Ovary (tissue), 9 donors: ENCODE results near the gene BBS1. TPM values are rescaled to one million over a fixed set of nuclear protein-coding genes. Genes with fewer than 3 reads are reported as not detected.

Experiments
- DNase-seq, 5 donors: peaks; one replicate each; pipeline ENCODE4 v3.0.0-alpha.2; 2019 to 2020
- H3K27ac ChIP-seq, 2 donors: fragments of 200-600 bp; one replicate each; pipeline versions ENCODE4 v1.5.1 to v1.8.0; 2019 to 2022
- H3K27me3 ChIP-seq: fragments of 200-600 bp; one replicate; pipeline ENCODE4 v1.8.0; 2022
- H3K36me3 ChIP-seq: fragments of 200-600 bp; sonication (generic); one replicate; pipeline ENCODE4 v1.5.1; 2019
- H3K4me1 ChIP-seq: one replicate; pipeline ENCODE4 v1.8.1; 2013; ENCODE audit warnings: mild to moderate bottlenecking, moderate library complexity; ENCODE audit not compliant: insufficient read depth
- H3K4me3 ChIP-seq: fragments of 200-600 bp; sonication (generic); one replicate; pipeline ENCODE4 v1.5.1; 2017
- H3K9me3 ChIP-seq, 2 donors: fragments of 200-600 bp in 1 of 2; sonication (generic) in 1 of 2; one replicate each; pipeline versions ENCODE4 v1.5.1 to v1.8.1; 2013 to 2019; ENCODE audit warnings: mild to moderate bottlenecking in 1 of 2, moderate library complexity in 1 of 2
- EP300 ChIP-seq: sonication (generic); formaldehyde crosslinking; IDR thresholded peaks from one replicate; pipeline ENCODE4 v1.6.1; 2017; ENCODE audit warnings: antibody characterized with exemption
- POLR2A ChIP-seq: fragments of 450-650 bp; IDR thresholded peaks from one replicate; pipeline ENCODE4 v1.6.1; 2017; ENCODE audit warnings: antibody characterized with exemption, mild to moderate bottlenecking, moderate library complexity
- WGBS, 3 donors: extraction: QIAGEN DNeasy Blood & Tissue Kit in 1 of 3; methylation state at CpG; one replicate each; pipeline versions ENCODE4 v1.1.5 to v1.1.7; 2013 to 2017; 5-methylcytosine and 5-hydroxymethylcytosine counted together
- intact Hi-C, 4 donors: fragments of 100-400 bp; cut with DNase I; formaldehyde crosslinking; loops; one replicate each; pipeline versions ENCODE4 v1.11.0 to v1.15.1; 2022 to 2023
- polyA plus RNA-seq, 2 donors: library from polyadenylated mRNA; stranded (reverse); fragments of 200-250 nt in 1 of 2; fragments of 350-450 nt in 1 of 2; fragmentation: Illumina TruSeq in 1 of 2; extraction: RNeasy Lipid Tissue Mini Kit (QIAGEN cat#74804) in 1 of 2; gene quantifications; one replicate each; pipeline ENCODE4 v1.2.3, GENCODE V29; 2013 to 2014
- total RNA-seq, 7 donors: library from RNA; depleted of rRNA in 2 of 7; stranded (reverse); fragments of >200 nt in 2 of 7; fragmentation: NEBNext Ultra II Directional in 3 of 7; extraction: Animal tissue kit (Norgen Biotek cat#: 25700) in 3 of 7; gene quantifications; one replicate each; pipeline versions ENCODE4 v1.1.0 to v1.2.4, GENCODE V29; 2016 to 2023
- TF ChIP-seq, protein P1 (sequence below), 3 donors: fragments of 450-650 bp in 2 of 3; fragments of 200-600 bp in 1 of 3; IDR thresholded peaks; one replicate each; pipeline versions ENCODE4 v1.5.1 to v1.8.0; 2016 to 2022; ENCODE audit warnings: antibody characterized with exemption in 3 of 3, mild to moderate bottlenecking in 1 of 3
- donor health status: DM: no; HTN: no; CAD: no; lungs with moderate emphysema.
- donor health status: DM: no; HTN: no; CAD: no.
- donor health status: Bipolar disorder and iron deficiency.
- donor health status: DM: yes; HTN: yes; CAD: no.
- donor health status: DM: no; HTN: no; CAD: no.
- donor health status: DM: yes; HTN: yes; CAD: no.

Gene BBS1
- total and polyA plus RNA-seq, 9 donors: 33.8 to 78.3 (median 67.2) TPM

DNA sequence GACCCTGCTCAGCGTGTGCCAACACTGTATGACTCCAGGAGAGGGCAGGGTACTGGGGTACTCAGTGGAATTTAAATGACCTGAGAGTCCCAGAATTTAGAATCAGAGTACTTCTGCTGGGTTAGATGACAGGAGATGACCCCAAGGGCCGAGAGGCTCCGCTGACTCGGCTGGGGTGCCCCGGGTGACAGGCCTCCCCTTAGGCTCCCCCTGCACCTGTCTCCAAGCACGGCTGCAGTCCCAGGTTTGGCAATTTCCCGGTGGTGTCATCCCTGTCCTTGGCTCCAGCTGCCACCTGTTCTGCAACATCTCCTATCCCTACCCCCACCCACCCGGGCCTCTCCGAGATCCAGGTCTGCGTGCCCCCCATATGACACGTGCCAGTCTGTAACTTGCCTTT is 37.6 kb downstream of the BBS1 start:
- WGBS, 3 donors: 27 to 42% (median 37%) methylated on average over 11 of the region's 11 CpGs
- Histone ChIP-seq H3K27ac (no peak overlapping the region), H3K27me3 (no peaks in the 10 kb centered on the region), H3K4me3 (no peak overlapping the region), H3K4me1 (peaks cover 2% of the 10 kb centered on the region), H3K36me3 (no peaks in the 10 kb centered on the region), H3K9me3 (no peaks in the 10 kb centered on the region)
- intact Hi-C loops: no loop called here
- TF ChIP-seq POLR2A (no peak), EP300 (no peak)
- no peak for DNase-seq

DNA sequence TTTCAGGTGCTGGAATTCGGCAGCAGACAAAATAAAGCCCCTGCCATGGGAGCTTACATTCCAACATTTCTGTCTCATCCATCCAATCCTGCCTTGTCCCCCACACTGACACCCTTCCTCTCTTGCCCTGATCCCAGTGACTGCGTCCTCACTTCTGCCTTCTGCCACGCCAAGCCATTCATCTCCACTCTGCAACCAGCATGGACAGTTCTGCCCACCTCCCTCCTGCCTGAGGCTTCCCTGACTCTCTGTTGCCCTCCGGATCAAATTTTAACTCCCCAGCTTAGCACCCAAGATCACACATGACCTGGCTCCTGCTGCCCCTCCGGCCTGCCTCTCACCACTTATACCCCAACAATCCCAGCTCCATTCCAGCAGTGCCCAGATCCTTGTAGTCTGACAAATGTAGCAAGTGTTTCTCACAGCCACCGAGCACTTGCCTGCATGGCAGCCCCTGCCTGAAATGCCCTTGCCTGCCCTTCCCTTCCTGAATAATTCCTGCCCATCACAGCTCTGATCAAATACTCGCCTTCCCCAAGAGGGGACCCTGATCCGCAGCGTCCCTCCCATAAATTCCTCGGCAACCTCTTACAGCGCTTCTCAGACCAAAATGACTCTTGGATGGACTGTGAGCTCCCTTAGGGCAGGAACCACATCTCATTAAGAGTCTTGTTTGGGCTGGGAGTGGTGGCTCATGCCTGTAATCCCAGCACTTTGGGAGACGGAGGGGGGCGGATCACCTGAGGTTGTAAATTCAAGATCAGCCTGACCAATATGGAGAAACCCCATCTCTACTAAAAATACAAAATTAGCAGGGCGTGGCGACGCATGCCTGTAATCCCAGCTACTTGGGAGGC is 38.6 kb downstream of the BBS1 start:
- no peaks in the 10 kb centered on the region for H3K4me1 ChIP-seq
- no peak overlapping the region for H3K4me3 ChIP-seq
- TF ChIP-seq, protein P1, sequence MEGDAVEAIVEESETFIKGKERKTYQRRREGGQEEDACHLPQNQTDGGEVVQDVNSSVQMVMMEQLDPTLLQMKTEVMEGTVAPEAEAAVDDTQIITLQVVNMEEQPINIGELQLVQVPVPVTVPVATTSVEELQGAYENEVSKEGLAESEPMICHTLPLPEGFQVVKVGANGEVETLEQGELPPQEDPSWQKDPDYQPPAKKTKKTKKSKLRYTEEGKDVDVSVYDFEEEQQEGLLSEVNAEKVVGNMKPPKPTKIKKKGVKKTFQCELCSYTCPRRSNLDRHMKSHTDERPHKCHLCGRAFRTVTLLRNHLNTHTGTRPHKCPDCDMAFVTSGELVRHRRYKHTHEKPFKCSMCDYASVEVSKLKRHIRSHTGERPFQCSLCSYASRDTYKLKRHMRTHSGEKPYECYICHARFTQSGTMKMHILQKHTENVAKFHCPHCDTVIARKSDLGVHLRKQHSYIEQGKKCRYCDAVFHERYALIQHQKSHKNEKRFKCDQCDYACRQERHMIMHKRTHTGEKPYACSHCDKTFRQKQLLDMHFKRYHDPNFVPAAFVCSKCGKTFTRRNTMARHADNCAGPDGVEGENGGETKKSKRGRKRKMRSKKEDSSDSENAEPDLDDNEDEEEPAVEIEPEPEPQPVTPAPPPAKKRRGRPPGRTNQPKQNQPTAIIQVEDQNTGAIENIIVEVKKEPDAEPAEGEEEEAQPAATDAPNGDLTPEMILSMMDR (IDR thresholded peaks at IDR 0.05): no peak
- TF ChIP-seq EP300 (no peak), POLR2A (no peak)
- intact Hi-C loops: no loop called here
- WGBS, 3 donors: 47 to 51% (median 48%) methylated on average over 16 of the region's 16 CpGs
- no peak for DNase-seq
- no peaks in the 10 kb centered on the region for H3K9me3 ChIP-seq
- no peaks in the 10 kb centered on the region for H3K36me3 ChIP-seq
- no peak overlapping the region for H3K27ac ChIP-seq
- no peaks in the 10 kb centered on the region for H3K27me3 ChIP-seq

DNA sequence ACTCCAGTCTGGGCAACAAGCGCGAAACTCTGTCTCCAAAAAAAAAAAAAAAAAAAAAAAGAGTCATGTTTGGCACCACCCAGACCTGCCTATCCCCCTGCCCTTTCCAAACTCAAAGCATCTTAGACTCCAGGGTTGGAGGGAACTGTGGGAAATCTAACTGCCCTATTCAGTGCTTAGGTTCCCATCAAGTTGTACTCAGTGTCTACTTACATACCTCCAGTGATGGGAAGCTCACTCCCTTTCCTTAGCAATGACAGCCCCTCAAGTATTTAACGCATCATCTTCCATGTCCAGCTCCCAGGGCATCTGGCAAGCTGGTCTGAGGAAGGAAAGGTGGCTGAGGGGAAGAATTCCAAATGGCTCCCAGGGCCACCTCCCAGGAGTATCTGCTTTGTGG is 39.3 kb downstream of the BBS1 start:
- intact Hi-C loops: no loop called here
- no peak for DNase-seq
- WGBS, 3 donors: 84 to 89% (median 84%) methylated on average over 3 of the region's 3 CpGs

DNA sequence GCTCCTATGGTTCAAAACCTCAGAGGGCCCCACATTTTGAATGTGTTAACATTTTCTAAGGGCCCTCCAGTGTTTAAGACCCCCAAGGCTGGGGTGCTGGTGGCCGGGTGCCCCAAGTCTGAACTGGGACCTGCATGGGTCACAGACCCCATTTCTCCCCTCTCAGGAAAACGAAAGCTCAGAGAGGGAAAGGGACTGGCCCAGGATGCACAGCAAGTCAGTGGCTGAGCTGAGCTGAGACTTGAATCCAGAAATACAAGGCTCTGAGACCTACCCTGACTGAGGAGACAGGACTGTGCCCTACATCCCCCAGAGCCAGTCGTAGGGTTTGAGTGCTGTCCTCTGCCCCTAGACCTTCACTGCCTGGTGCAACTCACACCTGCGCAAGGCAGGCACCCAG is 40.5 kb downstream of the BBS1 start:
- DNase-seq: no peak
- no peaks in the 10 kb centered on the region for H3K36me3 ChIP-seq
- H3K4me3 ChIP-seq: no peak overlapping the region
- no peak for TF ChIP-seq EP300
- TF ChIP-seq POLR2A: no peak
- TF ChIP-seq, protein P1 (IDR thresholded peaks at IDR 0.05): no peak
- intact Hi-C loops: no loop called here
- no peaks in the 10 kb centered on the region for H3K27me3 ChIP-seq
- H3K9me3 ChIP-seq: no peaks in the 10 kb centered on the region
- 86 to 95% (median 89%) methylated on average over 4 of the region's 4 CpGs for WGBS, 3 donors
- H3K4me1 ChIP-seq: no peaks in the 10 kb centered on the region
- H3K27ac ChIP-seq: no peak overlapping the region

More for the DNA sequence above, 39.3 kb downstream of the BBS1 start:
- Histone ChIP-seq H3K27me3 (no peaks in the 10 kb centered on the region), H3K27ac (no peak overlapping the region), H3K4me1 (no peaks in the 10 kb centered on the region), H3K4me3 (no peak overlapping the region), H3K9me3 (no peaks in the 10 kb centered on the region), H3K36me3 (no peaks in the 10 kb centered on the region)
- TF ChIP-seq, protein P1 (IDR thresholded peaks at IDR 0.05): no peak
- TF ChIP-seq POLR2A (no peak), EP300 (no peak)

DNA sequence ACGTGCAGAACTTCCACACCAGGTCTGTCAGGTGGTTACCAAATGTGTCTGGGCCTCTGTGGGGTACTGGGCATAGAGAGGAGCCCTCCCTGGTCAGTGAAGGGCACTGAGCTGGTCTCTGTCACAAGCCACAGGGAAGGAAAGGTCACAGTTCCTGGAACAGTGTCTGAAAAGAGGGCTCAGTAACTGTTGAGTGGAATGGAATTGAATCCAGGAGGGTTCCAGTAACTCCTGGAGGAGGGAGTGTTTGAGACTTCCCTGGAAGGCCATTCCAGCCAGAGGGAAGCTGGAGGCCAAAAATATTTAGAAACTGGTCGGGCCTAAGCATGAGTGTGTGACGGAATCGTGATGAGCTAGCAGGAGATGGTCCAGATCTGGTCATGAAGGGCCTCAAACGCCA is 44.2 kb downstream of the BBS1 start:
- DNase-seq: no peak
- no peak for TF ChIP-seq POLR2A
- TF ChIP-seq, protein P1 (IDR thresholded peaks at IDR 0.05): no peak
- no peak for TF ChIP-seq EP300

More for the DNA sequence above, 44.2 kb downstream of the BBS1 start:
- Histone ChIP-seq H3K9me3 (no peaks in the 10 kb centered on the region), H3K27me3 (no peaks in the 10 kb centered on the region), H3K4me1 (peaks cover 3% of the 10 kb centered on the region), H3K36me3 (no peaks in the 10 kb centered on the region), H3K27ac (no peak overlapping the region), H3K4me3 (no peak overlapping the region)
- 63 to 75% (median 66%) methylated on average over 5 of the region's 5 CpGs for WGBS, 3 donors
- intact Hi-C loops: no loop called here
